BLaER1 treated with 17β-estradiol and CSF1 and Interleukin-3, amounts not matched to agents 10 nM and 100 nM (cell line): ENCODE data around the gene TCF4.
A peak's percentile ranks its signal among the peaks of the same experiment; 100 is the strongest.

Source experiments
- H3K27ac ChIP-seq, 11 experiments: shearing (Covaris generic); formaldehyde crosslinking; 2 replicates each; pipeline ENCODE4 v1.8.1; 2022
- H3K27me3 ChIP-seq, 11 experiments: shearing (Covaris generic); formaldehyde crosslinking; 2 replicates each; pipeline ENCODE4 v1.8.1; 2022
- H3K36me3 ChIP-seq, 11 experiments: shearing (Covaris generic); formaldehyde crosslinking; 2 replicates each; pipeline ENCODE4 v1.8.1; 2022
- H3K4me1 ChIP-seq, 10 experiments: shearing (Covaris generic); formaldehyde crosslinking; 2 replicates each; pipeline ENCODE4 v1.8.1; 2022
- H3K4me2 ChIP-seq, 11 experiments: shearing (Covaris generic); formaldehyde crosslinking; 2 replicates each; pipeline ENCODE4 v1.8.1; 2022
- H3K4me3 ChIP-seq, 10 experiments: shearing (Covaris generic); formaldehyde crosslinking; 2 replicates each; pipeline ENCODE4 v1.8.1; 2022
- H3K9ac ChIP-seq, 11 experiments: shearing (Covaris generic); formaldehyde crosslinking; 2 replicates each; pipeline ENCODE4 v1.8.1; 2022
- H3K9me3 ChIP-seq, 11 experiments: shearing (Covaris generic); formaldehyde crosslinking; replicated peaks in 1 of 11; 2 replicates each; pipeline ENCODE4 v1.8.1; 2022
- H4K20me1 ChIP-seq, 11 experiments: shearing (Covaris generic); formaldehyde crosslinking; 2 replicates each; pipeline ENCODE4 v1.8.1; 2022
- Cebpa-rat ChIP-seq, 11 experiments: shearing (Covaris generic); IDR thresholded peaks; 2 replicates each; pipeline ENCODE4 v1.8.1; 2022

The TCF4 gene

DNA sequence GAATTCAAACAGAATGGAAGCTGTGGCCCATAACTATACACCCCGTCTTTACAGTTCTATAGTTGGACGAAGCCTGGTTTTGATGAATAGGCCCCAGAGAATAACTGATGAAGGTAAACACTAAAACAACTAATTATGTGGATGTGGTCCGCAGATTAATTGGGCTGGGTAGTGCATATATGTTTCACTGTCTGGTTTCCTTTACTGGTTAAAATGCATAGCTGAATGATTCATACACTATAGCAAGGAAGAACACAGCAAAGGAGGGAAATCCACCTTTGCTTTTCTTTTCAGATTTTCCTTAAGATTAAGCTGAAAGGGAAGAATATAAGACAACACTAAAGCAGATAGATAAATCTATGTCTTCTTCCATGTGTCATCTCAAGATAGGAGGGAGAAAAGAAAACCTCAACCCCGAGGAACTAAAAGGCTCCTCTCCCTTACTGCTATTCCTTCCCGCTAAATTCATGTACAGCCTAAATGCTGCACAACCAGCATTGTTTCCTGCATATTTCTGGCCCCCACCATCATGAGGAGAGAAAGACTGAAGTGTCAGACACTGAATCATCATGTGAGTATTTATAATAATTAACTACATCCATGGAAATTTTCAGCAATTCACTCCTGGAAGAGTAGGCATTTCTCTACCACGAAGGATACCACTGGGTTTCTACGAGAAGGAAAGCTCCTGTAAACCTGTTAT lies 331.6 kb downstream of the TCF4 start:
- no peak overlapping the region for H3K27ac ChIP-seq
- peaks cover 96 to 100% (median 100%) of the 10 kb centered on the region in 11 experiments for H3K36me3 ChIP-seq
- peaks cover 0 to 7% (median 0%) of the 10 kb centered on the region in 10 experiments; a peak in 2 of 20 replicates for H3K4me1 ChIP-seq

DNA sequence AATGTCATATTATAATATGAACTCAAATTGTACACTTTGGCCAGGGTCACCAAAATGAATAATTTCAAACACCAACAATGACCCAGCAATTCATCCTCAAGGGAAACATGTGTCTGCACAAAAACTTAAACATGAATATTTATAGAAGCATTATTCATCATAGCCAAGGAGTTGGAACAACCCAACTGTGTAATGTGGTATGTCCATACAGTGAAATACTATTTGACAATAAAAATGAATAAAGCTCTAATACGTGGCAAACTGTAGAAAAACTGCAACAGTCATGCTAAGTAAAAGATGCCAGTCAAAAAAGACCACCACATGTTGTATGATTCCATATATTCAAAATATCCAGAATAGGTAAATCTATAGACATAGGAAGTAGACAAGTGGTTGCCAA lies 334.2 kb downstream of the TCF4 start:
- Histone ChIP-seq H3K4me3 (no peak overlapping the region), H4K20me1 (peaks cover 0 to 74% (median 12%) of the 10 kb centered on the region in 11 experiments; a peak in 10 of 22 replicates), H3K9ac (no peak overlapping the region), H3K4me2 (no peak overlapping the region), H3K9me3 (peaks cover 0 to 9% (median 0%) of the 10 kb centered on the region in 11 experiments; a peak in 3 of 22 replicates), H3K36me3 (peaks cover 96 to 100% (median 100%) of the 10 kb centered on the region in 11 experiments), H3K27ac (no peak overlapping the region), H3K4me1 (peaks cover 0 to 18% (median 0%) of the 10 kb centered on the region in 10 experiments; a peak in 5 of 20 replicates), H3K27me3 (no peaks in the 10 kb centered on the region)
- TF ChIP-seq Cebpa-rat (IDR thresholded peaks at IDR 0.05), result no peak

More for the DNA sequence above, 331.6 kb downstream of the TCF4 start:
- TF ChIP-seq Cebpa-rat (IDR thresholded peaks at IDR 0.05), result no peak
- no peak overlapping the region for H3K4me2 ChIP-seq
- no peak overlapping the region for H3K9ac ChIP-seq
- no peak overlapping the region for H3K4me3 ChIP-seq
- H3K27me3 ChIP-seq, result no peaks in the 10 kb centered on the region
- H3K9me3 ChIP-seq, result peaks cover 0 to 9% (median 0%) of the 10 kb centered on the region in 11 experiments; a peak in 3 of 22 replicates
- peaks cover 0 to 55% (median 8%) of the 10 kb centered on the region in 11 experiments; a peak in 7 of 22 replicates for H4K20me1 ChIP-seq

DNA sequence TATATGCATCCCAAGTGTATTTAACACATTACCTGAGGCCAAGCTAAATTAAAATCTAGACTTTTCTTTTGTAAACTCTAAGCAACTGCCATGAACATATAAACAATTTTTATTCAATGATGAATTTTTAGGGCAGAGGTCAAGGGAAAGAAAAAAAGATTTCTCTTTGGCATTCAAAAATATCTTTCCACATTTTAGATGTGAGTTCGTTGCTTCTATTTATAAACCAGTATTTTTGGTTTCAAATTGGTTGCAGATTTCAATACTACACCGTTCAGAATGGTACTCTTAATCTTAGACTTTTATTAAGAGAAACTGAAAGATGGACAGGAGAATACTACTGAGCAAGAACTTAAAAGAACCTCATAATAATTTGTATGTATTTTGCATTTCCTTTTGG lies 335.1 kb downstream of the TCF4 start:
- Histone ChIP-seq H3K9ac (no peak overlapping the region), H3K27me3 (no peaks in the 10 kb centered on the region), H3K27ac (no peak overlapping the region), H4K20me1 (peaks cover 0 to 78% (median 21%) of the 10 kb centered on the region in 11 experiments; a peak in 10 of 22 replicates), H3K4me3 (no peak overlapping the region), H3K36me3 (peaks cover 94 to 100% (median 99%) of the 10 kb centered on the region in 11 experiments), H3K4me2 (no peak overlapping the region), H3K4me1 (peaks cover 0 to 24% (median 0%) of the 10 kb centered on the region in 10 experiments; a peak in 5 of 20 replicates), H3K9me3 (peaks cover 0 to 9% (median 0%) of the 10 kb centered on the region in 11 experiments; a peak in 3 of 22 replicates)
- TF ChIP-seq Cebpa-rat (IDR thresholded peaks at IDR 0.05), result no peak

DNA sequence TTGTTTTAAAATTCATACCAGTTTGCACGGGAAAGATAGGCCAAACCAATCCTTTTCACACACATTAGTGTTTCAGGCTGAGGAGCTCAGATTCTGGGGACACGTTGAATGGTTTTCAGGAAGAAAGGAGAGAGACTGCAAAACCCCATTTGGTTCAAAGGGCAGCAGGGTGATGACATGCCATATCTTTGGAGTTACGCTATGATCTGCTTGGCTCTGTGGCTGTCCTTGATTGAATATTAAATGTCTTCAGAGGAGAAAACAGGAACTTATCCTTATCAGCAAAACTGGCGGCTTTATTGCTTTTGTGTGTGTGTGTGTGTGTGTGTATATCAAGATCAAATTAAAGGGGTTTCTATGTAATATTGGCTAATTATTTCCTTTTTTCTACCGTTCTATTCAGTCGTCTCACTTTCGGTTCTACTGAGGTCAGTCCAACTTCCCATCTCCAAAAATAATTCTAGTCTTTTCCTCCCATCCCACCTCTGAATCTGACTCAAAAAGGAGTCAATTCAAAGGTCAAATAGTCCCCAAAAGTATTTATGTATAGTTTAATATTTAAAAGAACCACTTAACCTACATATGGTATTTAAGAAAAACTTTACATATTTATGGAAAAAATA lies 335.8 kb downstream of the TCF4 start:
- no peak for TF ChIP-seq Cebpa-rat (IDR thresholded peaks at IDR 0.05)
- H3K9me3 ChIP-seq, result peaks cover 0 to 9% (median 0%) of the 10 kb centered on the region in 11 experiments; a peak in 3 of 22 replicates
- H3K36me3 ChIP-seq, result peaks cover 94 to 100% (median 99%) of the 10 kb centered on the region in 11 experiments
- no peak overlapping the region for H3K27ac ChIP-seq
- H3K27me3 ChIP-seq, result no peaks in the 10 kb centered on the region
- no peak overlapping the region for H3K4me2 ChIP-seq
- H4K20me1 ChIP-seq, result peaks cover 0 to 84% (median 26%) of the 10 kb centered on the region in 11 experiments; a peak in 11 of 22 replicates
- H3K4me3 ChIP-seq, result no peak overlapping the region
- peaks cover 0 to 24% (median 0%) of the 10 kb centered on the region in 10 experiments; a peak in 5 of 20 replicates for H3K4me1 ChIP-seq
- H3K9ac ChIP-seq, result no peak overlapping the region

DNA sequence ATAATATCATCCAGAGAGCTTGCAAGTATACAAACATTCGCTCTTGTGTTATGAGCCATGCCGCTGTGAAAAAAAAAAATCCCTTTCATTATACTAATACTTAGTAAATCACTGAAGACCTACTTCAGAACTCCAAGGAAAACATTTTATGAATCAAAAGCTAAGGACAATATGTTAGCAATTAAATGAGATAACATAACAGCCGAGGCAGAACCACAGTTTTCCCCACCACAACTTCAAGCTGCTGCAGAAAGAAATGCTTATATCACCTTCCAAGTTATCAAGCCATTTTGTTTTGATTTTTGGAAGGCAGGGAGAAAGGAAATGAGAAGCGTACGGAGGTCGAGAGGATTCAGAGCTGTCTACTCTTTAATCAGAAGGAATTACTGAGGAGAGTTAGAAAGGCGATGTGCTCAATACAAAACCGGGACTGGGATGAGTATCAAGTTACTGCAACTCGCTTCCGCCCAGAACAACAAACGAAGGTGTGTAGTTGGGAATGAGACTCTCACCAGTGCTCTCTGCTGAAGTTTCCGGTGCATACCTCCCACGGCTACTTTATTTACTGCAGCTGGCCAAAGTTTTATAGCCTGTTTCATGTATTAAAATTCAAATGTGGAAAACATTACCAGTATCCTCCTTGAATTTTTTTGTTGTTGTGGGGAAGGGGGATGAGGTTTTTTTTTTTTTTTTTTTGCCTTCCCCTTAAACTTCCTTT lies 336.6 kb downstream of the TCF4 start:
- H3K9ac ChIP-seq, result no peak overlapping the region
- H3K4me2 ChIP-seq, result no peak overlapping the region

DNA sequence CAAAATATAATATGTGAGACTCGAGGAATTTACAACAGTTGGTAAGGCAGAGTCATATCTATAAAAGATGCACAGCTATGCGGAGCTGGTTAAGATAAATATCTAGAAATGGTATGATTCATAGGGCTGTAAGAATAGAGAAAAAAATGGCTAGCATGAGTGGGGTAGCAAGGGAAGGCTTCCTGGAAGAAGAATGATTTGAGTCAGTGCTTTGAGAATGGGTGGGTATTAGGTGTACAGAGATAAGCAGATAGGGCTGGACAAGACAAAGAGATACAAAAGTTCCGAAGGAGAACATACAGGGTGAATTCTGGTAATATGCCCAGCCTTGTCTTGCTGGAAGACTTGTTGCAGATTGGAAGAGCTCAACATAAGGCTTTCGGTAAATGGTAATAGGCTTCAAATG lies 337.2 kb downstream of the TCF4 start:
- peaks cover 0 to 85% (median 29%) of the 10 kb centered on the region in 11 experiments; a peak in 12 of 22 replicates for H4K20me1 ChIP-seq
- H3K4me1 ChIP-seq, result peaks cover 0 to 24% (median 0%) of the 10 kb centered on the region in 10 experiments; a peak in 5 of 20 replicates
- H3K9ac ChIP-seq, result no peak overlapping the region
- peaks cover 0 to 9% (median 0%) of the 10 kb centered on the region in 11 experiments; a peak in 3 of 22 replicates for H3K9me3 ChIP-seq
- no peak overlapping the region for H3K4me2 ChIP-seq
- H3K27ac ChIP-seq, result no peak overlapping the region
- TF ChIP-seq Cebpa-rat (IDR thresholded peaks at IDR 0.05), result no peak
- H3K4me3 ChIP-seq, result no peak overlapping the region
- no peaks in the 10 kb centered on the region for H3K27me3 ChIP-seq
- peaks cover 93 to 100% (median 99%) of the 10 kb centered on the region in 11 experiments for H3K36me3 ChIP-seq

More for the DNA sequence above, 336.6 kb downstream of the TCF4 start:
- peaks cover 0 to 84% (median 31%) of the 10 kb centered on the region in 11 experiments; a peak in 12 of 22 replicates for H4K20me1 ChIP-seq
- no peak overlapping the region for H3K27ac ChIP-seq
- H3K4me3 ChIP-seq, result no peak overlapping the region
- H3K36me3 ChIP-seq, result peaks cover 94 to 100% (median 99%) of the 10 kb centered on the region in 11 experiments
- H3K9me3 ChIP-seq, result peaks cover 0 to 9% (median 0%) of the 10 kb centered on the region in 11 experiments; a peak in 3 of 22 replicates
- peaks cover 0 to 24% (median 0%) of the 10 kb centered on the region in 10 experiments; a peak in 5 of 20 replicates for H3K4me1 ChIP-seq
- H3K27me3 ChIP-seq, result no peaks in the 10 kb centered on the region
- TF ChIP-seq Cebpa-rat (IDR thresholded peaks at IDR 0.05), result no peak

DNA sequence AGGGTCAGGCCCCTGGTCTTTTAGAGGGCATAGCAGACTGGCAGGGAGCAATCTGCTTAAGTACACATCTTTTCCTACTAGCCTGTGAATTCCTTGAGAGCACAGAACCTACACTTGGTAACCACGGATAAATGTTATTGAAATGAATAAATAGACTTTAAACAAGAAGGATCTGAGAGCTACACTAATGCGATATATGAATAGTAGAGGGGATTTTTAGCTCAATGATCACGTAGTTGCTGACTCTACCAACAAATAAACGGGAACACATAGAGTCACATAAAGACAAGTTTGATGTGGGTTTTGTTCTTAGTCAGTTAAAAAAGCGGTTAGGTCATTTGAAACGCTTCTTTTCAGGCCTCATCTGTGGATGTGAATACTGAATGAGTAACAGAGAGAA lies 338.4 kb downstream of the TCF4 start:
- TF ChIP-seq Cebpa-rat (IDR thresholded peaks at IDR 0.05), result no peak
- no peak overlapping the region for H3K4me3 ChIP-seq
- peaks cover 0 to 9% (median 0%) of the 10 kb centered on the region in 11 experiments; a peak in 3 of 22 replicates for H3K9me3 ChIP-seq
- no peaks in the 10 kb centered on the region for H3K27me3 ChIP-seq
- peaks cover 0 to 35% (median 0%) of the 10 kb centered on the region in 10 experiments; a peak in 5 of 20 replicates for H3K4me1 ChIP-seq
- H3K36me3 ChIP-seq, result peaks cover 93 to 100% (median 99%) of the 10 kb centered on the region in 11 experiments
- peak overlapping the region in 1 of 11 experiments; percentile 28; a peak in 2 of 22 replicates for H3K4me2 ChIP-seq
- H4K20me1 ChIP-seq, result peaks cover 0 to 98% (median 35%) of the 10 kb centered on the region in 11 experiments; a peak in 13 of 22 replicates
- no peak overlapping the region for H3K9ac ChIP-seq
- H3K27ac ChIP-seq, result no peak overlapping the region

DNA sequence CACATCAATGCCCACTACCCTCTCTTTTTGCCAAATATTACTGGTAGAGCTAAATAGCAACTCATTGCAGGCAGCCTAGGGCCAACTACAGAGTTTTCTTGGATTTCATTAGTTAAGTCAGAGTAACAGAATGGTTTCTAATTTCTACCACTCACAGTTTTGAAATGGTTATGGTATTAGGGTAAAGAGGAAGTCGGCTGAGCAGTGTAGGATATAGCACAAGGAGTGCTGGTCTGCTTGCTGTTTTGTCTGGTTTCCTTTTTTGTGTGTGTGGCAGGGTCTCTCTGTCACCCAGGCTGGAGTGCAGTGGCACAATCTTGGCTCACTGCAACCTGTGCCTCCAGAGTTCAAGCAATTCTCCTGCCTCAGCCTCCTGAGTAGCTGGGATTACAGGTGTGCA lies 339.5 kb downstream of the TCF4 start:
- H3K4me1 ChIP-seq, result peaks cover 0 to 46% (median 0%) of the 10 kb centered on the region in 10 experiments; a peak in 5 of 20 replicates
- H3K36me3 ChIP-seq, result peaks cover 93 to 100% (median 99%) of the 10 kb centered on the region in 11 experiments

More for the DNA sequence above, 339.5 kb downstream of the TCF4 start:
- no peak for TF ChIP-seq Cebpa-rat (IDR thresholded peaks at IDR 0.05)
- no peak overlapping the region for H3K4me3 ChIP-seq
- H4K20me1 ChIP-seq, result peaks cover 0 to 98% (median 40%) of the 10 kb centered on the region in 11 experiments; a peak in 13 of 22 replicates
- no peak overlapping the region for H3K9ac ChIP-seq
- no peaks in the 10 kb centered on the region for H3K27me3 ChIP-seq
- H3K27ac ChIP-seq, result no peak overlapping the region
- H3K4me2 ChIP-seq, result peak overlapping the region in 2 of 11 experiments; percentile 13 to 45; a peak in 3 of 22 replicates
- no peaks in the 10 kb centered on the region for H3K9me3 ChIP-seq
